Measurements from ENCODE around the gene MAN1B1.

The MAN1B1 gene

DNA sequence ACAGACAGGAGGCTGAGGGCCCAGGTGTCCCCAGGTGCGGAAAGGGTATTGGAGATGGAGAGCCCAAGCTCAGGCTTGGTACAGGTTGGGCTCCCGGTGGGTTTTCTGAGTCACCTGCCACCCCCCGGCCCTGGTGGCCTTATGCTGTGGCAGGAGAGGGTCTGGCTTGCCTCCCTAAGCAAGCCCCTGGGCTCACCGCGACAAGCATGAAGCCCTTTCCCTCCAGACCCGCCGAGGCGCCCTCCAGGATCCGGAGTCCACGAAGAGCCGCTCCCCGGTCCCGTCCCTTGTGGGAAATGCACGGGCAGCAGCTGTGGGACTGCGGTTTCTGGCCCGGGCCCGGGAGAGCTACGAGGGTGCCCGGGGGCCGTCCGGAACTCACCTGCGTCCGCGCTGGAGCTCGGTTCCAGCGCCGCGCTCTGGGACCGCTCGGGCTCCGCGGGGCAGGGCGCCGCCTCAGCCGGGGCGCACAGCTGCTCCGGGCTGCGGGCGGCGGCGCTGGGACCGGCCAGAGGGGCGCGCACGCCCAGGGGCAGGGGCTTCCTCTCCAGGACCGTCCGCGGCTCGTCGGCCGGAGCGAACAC lies 17.2 kb upstream of the MAN1B1 start:
- no peak for DNase-seq

DNA sequence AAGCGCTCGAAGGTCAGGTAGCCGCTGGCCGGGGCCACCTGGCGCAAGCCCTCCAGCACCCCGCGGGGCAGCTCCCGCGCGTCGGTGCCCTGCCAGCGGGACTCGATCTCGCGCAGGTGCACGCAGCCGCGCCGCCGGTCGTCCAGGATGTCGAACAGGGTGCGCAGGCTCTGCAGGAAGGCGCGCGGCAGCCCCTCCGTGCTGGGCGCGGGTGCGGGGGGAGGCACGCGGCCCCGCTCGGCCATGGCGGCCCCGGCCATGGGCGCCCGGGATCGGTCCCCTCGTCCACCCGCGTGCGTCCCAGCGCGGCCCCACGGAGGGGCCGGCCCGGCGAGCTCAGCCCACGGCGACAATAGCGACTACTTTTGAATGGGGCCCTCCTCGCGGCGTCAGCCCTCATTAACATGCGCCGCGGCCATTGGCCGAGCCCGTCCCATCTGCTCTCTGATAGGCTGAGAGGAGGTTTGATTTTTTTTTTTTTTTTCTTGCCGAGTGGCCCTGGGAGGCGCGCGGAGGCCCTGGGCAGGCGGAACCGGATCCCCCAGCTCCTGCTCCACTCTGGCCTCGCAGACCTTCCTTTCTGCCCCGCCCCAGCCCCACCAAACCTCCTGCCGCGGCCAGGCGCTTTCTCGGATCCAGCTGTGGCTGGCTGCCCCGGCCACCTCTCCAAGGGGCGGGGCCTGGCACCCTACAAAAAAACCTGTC lies 16.4 kb upstream of the MAN1B1 start, which contains the start of gene SAPCD2:
SAPCD2 (minus strand) TSS at position 357 of the 705 bp plus-strand sequence; CDS start at position 260, 97 bp downstream.
- DNase-seq, result peak; percentile 88

DNA sequence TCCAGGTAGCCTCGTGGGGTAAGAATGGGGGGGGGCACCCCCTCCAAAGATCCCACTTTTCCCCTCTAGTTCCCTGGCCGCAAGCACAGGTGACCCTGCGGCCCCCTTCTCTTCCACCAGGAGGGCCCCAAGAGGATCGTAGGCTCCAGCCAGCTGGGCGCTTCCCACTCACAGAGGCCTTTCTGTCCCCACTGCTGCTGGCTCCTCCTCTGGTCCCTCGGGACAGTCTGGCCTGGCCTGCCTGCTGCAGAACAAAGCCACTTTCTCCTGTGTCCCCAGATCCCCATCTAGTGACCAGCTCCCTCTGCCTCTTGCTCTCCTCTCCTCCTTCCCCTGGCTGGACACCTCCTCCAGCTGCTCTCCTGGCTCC lies 15.9 kb upstream of the MAN1B1 start:
- DNase-seq, result no peak

DNA sequence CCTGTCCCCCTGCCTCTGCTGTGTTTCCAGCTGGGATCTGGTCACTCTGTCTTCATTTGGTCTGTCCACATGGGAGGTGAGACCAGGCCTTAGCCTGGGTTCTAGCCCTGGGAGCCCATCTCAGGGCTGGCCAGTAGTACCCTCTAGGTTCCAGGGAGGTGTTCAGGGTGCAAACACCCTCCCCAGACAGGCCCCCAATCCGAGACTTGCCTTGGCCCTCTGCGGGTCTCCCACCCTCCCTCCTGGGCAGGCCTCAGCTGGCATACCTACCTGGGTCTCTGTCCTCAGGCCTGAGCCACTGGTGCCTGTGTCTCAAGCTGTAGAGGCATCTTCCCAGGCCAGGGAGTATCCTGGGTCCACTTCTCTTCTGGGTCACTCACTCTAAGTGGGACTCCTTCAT lies 15.5 kb upstream of the MAN1B1 start:
- DNase-seq, result no peak

DNA sequence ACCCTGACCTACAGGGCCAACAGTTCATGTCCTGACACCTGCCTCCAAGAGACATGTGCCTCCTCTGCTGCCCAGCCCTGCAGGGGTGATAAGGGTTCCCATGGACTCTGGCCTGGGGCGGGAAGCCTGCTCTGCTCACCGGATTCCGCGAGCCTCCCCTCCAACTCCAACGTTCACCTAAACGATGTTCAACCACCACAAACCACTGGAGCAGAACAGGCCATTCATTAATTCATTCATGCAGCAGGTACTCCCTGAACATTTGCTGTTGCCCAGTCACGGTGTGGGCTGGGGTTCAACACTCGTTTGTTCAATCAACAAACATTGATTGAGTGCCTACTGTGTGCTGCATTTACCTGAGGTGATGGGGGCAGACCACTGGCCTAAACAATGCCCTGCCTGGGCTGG lies 12.8 kb upstream of the MAN1B1 start:
- no peak for DNase-seq

DNA sequence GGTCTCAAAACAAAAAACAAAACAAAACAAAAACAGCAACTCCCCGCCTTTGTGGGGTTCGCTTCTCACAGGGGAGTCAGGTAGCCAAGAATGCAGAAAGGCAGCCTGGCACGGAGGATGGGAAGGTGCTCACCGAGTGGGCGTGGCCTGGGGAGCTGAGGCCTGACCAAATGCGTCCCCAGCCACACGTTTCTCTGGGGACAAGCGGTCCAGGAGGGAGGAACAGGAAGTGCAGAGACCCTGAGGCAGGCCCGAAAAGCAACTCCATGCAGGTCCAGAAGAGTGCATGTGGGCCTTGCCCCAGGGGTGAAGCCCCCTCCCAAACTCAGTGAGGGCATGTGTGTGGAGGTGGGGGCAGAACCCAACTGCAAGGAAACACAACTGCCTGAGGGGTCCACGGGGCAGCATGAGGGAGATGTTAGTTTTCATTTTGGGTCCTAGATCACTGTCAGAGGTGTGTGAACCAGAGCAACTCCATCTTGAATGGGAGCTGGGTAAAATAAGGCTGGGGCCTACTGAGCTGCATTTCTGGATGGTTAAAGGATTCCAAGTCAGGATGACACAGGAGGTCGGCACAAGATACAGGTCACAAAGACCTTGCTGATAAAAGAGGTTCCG lies 12.0 kb upstream of the MAN1B1 start:
- no peak for DNase-seq

DNA sequence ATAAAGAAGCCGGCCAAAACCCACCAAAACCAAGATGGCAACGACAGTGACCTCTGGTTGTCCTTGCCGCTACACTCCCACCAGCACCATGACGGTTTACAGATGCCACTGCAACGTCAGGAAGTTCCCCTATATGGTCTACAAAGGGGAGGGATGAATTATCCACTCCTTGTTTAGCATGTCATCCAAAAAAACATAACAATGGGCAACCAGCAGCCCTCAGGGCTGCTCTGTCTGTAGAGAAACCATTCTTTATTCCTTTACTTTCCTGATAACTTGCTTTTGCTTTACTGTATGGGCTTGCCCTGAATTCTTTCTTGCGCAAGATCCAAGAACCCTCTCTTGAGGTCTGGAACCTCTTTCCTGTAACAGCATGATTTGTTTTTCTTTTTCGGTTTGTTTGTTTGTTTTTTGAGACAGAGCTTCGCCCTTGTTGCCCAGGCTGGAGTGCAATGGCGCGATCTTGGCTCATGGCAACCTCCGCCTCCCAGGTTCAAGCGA lies 11.5 kb upstream of the MAN1B1 start:
- DNase-seq, result no peak

DNA sequence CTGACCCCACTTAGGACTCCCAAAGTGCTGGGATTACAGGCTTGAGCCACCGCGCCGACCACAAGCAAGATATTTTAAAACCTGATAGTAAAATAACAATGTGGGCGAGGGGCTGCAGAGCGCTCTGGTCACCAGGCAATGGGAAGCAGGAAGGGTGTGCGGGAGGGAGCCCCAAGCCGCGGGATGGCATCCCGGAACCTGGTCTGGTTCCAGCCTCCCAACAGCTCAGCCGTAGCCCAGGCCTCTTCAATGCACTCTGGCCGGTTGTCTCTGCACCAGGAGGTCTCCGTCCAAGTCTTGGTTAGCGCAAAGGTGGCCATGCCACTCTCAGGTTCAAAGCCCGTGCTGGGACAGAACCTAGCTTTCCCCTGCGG lies 10.2 kb upstream of the MAN1B1 start:
- no peak for DNase-seq

DNA sequence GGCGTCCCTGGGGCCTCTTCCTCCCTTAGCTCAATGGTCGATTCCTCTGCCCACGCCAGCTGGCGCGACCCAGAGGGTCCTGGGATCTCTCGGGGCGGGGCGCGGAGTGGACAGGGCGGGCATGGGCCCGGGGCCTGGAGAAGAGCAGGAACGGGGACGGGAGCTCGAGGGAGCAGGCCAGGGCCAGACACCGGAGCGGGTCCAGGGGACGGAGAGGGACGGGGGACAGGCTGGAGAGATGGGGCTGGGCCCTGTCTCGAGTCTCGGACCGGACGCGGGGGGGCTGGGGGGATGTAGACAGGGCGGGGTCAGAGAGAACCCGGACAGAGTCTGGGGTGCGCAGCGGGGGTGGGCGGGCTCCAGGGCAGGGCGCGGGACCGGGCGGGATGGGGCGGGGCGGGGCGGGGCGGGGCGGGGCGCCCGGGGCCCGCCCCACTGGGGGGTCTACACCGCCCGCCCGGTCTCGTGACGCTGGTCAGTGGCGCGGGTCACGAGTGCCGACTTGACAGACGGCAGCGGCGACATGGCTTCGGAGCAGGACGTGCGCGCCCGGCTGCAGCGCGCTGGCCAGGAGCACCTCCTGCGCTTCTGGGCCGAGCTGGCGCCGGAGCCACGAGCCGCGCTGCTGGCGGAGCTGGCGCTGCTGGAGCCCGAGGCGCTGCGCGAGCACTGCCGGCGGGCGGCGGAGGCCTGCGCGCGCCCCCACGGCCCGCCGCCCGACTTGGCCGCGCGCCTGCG lies 9.6 kb upstream of the MAN1B1 start, which contains the start of gene UAP1L1:
UAP1L1 (plus strand) TSS at position 508 of the 738 bp plus-strand sequence; CDS start at position 524, 16 bp downstream.
- peak; percentile 70 for DNase-seq

DNA sequence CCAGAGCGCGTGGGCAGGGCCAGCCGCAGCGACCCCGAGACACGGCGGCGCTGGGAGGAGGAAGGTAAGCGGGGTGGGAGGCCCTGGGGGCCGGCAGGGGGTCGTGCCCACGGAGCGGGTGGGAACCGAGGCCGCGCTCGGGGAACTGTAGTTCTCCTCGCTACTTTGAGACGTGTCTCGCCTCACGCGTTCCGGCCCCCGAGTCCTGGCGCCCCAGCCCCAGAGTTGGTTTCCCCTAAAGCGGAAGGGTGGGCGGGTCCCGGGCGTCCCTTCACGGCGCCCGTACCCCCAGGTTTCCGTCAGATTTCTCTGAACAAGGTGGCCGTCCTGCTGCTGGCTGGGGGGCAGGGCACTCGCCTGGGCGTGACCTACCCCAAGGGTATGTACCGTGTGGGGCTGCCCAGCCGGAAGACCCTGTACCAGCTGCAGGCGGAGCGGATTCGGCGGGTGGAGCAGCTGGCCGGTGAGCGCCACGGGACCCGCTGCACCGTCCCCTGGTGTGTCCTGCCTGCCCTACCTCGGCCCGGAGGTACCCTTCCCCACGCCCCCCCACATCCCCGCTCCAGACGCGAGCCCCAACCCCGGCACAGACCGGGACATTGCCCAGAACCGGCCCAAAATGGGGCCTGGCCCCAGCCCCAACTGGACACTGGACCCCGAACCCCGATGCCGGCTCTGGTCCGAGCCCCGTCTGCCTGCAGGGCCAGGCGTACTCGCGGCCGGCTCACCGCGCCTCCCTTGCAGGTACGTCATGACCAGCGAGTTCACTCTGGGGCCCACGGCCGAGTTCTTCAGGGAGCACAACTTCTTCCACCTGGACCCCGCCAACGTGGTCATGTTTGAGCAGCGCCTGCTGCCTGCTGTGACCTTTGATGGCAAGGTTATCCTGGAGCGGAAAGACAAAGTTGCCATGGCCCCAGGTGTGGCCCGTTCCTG lies 8.8 kb upstream of the MAN1B1 start:
- DNase-seq, result peak; percentile 48

DNA sequence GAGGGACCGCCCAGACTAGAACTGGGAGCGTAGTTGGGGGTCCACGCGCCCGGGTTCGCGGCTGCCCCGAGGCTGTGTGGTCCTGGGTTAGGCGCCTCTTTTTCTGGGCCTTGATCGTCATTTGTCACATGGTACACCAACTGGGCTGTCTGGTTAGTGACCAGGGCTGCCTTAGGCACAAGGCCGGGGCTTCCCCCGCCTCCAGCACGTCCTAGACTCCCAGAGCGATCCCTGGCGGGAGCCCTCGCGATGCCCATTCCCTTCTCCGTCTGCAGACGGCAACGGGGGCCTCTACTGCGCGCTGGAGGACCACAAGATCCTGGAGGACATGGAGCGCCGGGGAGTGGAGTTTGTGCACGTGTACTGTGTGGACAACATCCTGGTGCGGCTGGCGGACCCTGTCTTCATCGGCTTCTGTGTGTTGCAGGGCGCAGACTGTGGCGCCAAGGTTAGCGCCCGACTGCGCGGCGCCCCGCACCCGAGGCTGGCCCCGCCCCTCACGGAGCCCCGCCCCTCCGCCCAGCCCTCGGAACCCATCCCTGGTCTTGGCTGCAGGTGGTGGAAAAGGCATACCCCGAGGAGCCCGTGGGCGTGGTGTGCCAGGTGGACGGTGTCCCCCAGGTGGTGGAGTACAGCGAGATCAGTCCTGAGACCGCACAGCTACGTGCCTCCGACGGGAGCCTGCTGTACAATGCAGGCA lies 7.9 kb upstream of the MAN1B1 start:
- no peak for DNase-seq

DNA sequence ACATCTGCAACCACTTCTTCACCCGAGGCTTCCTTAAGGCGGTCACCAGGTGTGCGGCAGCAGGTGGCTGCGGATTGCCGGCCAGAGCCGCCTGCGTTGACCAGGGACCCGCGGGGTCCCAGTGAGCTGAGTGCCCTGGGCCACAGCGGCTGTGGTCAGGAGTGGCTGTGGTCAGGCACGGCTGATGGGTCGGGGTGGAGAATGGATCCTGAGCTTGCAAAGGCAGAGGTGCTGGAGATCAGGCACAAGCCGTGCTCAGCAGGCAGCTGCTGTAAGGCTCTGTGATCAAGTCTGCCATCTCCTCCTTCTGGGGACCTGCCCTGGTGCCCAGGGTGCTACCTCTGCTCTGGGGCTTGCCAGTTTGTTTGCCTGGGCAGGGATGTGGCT lies 7.4 kb upstream of the MAN1B1 start:
- no peak for DNase-seq

DNA sequence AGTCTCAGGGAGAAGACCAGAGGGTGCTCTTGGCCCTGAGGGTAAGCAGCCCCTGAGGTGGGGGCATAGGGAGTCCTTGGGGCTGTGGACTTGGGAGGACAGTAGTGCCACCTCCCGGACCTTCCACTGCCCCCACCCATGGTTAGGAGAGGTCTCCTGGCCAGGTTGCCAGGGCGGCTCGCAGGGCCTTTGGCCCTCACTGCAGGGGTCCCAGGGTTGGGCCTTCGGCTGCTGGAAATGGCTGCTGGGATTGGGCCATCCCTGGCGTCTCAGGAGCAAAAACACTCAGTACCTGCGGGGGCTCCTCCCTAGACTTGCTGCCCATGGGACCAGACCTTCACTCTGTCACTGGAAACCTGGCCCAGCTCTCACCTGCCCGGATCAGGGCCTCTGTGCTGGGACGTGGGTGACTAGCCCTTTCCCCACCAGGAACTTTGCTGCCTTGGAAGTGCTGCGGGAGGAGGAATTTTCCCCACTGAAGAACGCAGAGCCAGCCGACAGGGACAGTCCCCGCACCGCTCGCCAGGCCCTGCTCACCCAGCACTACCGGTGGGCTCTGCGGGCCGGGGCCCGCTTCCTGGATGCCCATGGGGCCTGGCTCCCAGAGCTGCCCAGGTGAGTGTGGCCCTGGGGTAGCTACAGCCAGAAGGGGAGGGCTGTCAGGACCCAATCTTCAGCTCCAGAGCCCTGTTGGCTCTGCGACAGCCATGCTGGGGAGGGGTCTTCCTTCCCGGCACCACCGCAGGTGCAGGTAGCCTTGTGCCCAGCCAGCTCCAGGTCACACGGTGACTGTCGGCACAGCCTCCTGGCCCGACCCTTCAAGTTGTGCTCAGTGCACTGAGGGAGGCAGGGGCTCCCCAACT lies 6.3 kb upstream of the MAN1B1 start:
- no peak for DNase-seq

DNA sequence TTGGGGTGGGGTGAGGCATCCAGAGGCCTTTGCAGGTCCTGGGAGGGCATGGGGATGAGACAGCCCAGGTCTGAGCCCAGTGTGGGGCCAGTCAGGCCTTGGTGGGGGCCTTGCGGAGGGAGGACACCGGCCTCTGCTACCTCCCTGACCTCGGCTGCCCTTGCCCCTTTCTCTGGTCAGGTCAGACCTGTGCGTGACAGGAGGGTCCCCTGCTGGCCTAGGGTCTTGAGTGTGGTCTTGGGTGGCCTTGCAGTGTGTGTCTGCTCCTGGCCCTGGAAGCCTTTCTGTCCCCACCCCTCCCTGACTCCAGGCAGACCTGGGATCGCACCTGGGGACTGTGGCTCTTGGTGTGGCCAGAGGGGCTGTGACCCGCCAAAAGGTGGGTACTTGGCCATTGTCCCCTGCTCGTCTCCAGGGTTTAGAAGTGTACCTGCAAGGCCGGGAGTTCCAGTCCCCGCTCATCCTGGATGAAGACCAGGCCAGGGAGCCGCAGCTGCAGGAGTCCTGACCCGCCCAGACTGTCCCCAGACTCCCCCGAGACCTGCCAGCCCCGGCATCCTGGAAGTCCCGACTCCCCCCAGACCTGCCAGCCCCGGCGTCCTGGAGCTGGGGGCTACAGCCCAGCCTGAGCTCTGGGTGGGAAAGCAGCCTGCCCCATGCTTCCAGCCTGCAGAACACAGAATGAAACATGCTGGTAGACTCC lies 4.4 kb upstream of the MAN1B1 start:
- DNase-seq, result no peak

DNA sequence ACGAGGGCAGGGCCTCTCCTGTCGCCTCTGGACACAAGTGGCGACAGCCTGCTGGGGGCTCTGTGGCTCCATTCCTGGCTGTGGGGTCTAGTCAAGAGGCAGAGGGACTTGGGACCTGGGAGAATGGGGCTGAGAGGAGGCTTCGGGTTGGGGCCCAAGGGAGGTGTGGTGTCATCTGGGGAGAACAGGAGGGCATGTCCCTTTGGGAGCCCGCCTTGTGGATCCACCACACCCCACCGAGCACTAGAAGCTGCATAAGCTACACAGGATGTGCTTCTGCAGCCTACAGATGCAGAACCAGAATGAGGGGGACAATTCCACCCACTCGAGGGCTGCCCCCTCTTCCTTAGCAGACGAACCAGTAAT lies 3.9 kb upstream of the MAN1B1 start:
- DNase-seq, result no peak

DNA sequence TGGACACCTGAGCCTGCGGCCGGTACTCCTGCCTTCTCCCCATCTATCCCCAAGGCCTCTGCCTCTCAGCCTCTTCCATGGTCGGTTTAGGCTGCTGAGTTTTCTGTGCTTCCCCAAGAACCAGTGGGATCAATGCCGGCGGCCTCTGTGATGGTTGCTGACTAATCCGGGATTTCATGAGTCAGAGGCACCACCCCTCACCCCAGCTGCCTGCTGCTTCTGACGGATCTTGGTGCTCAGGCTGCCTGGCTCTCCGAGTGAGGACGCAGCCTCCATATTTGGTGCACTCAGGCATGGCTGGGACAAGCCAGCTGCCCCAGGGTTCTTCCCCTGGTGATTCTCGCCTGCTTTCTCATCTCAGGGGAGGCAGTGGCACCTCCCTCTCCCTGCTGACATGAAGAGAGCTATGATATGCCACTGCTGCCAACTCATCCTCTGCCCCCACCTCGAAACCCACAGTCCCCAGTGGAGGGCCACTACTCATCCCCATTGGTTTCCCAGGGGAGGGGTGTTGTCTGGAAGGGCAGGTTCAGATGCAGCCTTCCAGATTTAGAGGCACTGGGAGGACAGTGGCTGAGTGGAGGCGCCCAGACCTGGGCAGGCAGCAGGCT lies 3.3 kb upstream of the MAN1B1 start:
- no peak for DNase-seq

DNA sequence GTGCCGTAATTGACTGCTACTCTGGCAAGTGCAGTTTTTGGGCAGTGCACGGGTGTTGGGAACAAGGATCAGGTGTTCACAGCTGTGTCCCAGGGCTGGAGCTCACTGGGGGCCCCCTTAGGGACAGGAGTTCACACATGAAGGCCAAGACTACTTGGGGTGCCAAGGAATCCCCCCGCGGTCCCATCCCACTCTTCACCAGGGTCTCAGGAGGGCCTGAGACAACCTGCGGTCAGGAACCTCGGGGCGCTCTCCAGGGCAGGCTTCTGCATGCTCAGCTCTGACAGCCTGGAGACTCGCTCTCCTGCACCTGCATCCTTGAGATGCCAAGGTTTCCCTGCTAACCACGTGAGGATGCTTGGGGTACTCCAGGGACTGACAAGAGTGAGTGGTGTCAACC lies 2.3 kb upstream of the MAN1B1 start:
- DNase-seq, result no peak

DNA sequence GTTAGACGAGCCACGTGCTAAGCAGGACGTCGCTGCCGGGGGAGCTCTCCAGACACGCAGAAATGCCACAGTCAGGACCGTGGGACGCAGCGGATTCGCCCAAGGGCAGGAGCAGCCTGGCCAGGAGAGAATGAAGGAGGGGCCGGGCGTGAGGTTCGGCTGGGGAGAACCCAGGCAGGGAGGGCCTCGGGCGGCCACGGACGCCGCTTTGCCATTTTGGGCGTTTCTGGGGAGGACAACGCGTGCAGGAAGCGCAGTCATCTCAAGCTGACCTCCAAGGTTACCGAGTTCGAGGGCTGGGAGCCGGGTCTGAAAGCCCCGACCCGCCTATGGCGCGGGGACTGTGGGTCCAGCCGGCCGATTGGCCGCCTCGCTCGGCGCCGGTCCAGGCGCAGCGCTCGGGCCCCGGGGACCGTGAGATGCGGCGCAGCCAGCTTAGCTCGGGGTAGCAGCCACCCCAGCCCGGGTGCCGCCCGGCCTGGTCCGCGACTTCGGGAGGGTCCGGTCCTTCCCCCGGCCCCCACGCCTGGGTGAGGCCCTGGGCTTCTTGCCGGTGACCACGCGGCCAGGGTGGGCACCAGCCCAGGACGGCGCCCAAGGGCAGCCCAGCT lies 760 bp upstream of the MAN1B1 start:
- DNase-seq, result peak; percentile 27

DNA sequence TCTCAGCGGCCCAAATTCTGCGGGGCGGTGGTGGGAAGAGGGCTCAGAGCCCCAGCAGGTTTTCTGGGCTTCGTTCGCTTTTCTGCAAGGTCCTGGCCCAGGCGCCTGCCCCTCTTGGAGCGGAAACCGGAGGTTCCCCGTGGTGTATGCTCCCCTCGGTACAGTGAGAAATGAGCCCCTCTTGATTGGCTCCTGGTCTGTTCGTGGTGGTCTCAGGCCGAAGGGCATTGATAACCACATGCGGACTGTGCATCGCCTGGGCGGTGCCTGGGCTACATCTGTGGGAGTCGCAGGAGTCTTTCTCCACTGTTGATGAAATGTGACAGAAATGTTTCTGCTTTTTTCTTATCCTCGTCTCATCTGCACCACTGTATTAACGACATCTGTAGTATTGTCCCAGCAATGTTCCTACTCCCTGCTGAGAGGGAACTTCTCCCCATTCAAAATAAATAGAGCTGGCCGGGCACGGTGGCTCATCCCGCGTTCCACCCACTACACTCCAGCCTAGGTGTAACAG lies 682 bp downstream of the MAN1B1 start:
- DNase-seq, result no peak
